GM11168 (cell line): ENCODE data around the gene CLEC4G.
"Not testable (repeated sequence)": the region's sequence is repeated elsewhere in the genome, so short reads cannot be mapped to it uniquely, and the experiment has no call there.

Experiments used
- in situ Hi-C: fragments of 300-500 bp; cut with MboI; formaldehyde crosslinking; loops from one replicate; pipeline ENCODE4 v1.12.0; 2022; ENCODE audit warnings: low sequenced_read_pairs; ENCODE audit not compliant: unreplicated experiment

The CLEC4G gene

GRCh38 chr19:7746903-7747884 is 15.3 kb upstream of the CLEC4G start, which contains the start of gene CD209:
CD209 (minus strand) TSS chr19:7747534; CDS start chr19:7747511, 23 bp downstream.
- in situ Hi-C loops = no loop called here

GRCh38 chr19:7746306-7746705 is 14.4 kb upstream of the CLEC4G start:
- in situ Hi-C loops = not testable (repeated sequence)

- in situ Hi-C loops = no loop called here
Measured at GRCh38 chr19:7744871-7745650, 13.2 kb upstream of the CLEC4G start.

GRCh38 chr19:7744199-7744786 is 12.4 kb upstream of the CLEC4G start:
- in situ Hi-C loops = no loop called here

GRCh38 chr19:7743425-7743841 is 11.5 kb upstream of the CLEC4G start:
- in situ Hi-C loops = no loop called here

GRCh38 chr19:7742991-7743390 is 11.1 kb upstream of the CLEC4G start:
- in situ Hi-C loops = no loop called here

GRCh38 chr19:7742575-7742974 is 10.7 kb upstream of the CLEC4G start:
- in situ Hi-C loops = no loop called here

GRCh38 chr19:7740682-7741054 is 8.8 kb upstream of the CLEC4G start:
- in situ Hi-C loops = no loop called here

GRCh38 chr19:7739801-7740681 is 8.1 kb upstream of the CLEC4G start:
- in situ Hi-C loops = no loop called here

GRCh38 chr19:7739211-7739755 is 7.4 kb upstream of the CLEC4G start:
- in situ Hi-C loops = no loop called here

- in situ Hi-C loops = no loop called here
Measured at GRCh38 chr19:7738023-7738422, 6.1 kb upstream of the CLEC4G start.

- in situ Hi-C loops = no loop called here
Measured at GRCh38 chr19:7737215-7737614, 5.3 kb upstream of the CLEC4G start.

GRCh38 chr19:7736148-7736547 is 4.2 kb upstream of the CLEC4G start:
- in situ Hi-C loops = no loop called here

GRCh38 chr19:7734220-7735203 is 2.6 kb upstream of the CLEC4G start:
- in situ Hi-C loops = no loop called here

GRCh38 chr19:7733376-7733775 is 1.5 kb upstream of the CLEC4G start:
- in situ Hi-C loops = no loop called here

GRCh38 chr19:7731615-7732014 is 295 bp downstream of the CLEC4G start:
- in situ Hi-C loops = no loop called here

- in situ Hi-C loops = no loop called here
Measured at GRCh38 chr19:7731218-7731595, 703 bp downstream of the CLEC4G start.
